ENCODE measurements around the gene MAFF. TPM values are rescaled to one million over a fixed set of nuclear protein-coding genes. Genes with fewer than 3 reads are reported as not detected.

MAFF gene
- total RNA-seq, 3 donors from 2014 or later (not counting 1 experiment from before 2014, with no cell fraction given): 168 to 215 (median 187) TPM

DNA sequence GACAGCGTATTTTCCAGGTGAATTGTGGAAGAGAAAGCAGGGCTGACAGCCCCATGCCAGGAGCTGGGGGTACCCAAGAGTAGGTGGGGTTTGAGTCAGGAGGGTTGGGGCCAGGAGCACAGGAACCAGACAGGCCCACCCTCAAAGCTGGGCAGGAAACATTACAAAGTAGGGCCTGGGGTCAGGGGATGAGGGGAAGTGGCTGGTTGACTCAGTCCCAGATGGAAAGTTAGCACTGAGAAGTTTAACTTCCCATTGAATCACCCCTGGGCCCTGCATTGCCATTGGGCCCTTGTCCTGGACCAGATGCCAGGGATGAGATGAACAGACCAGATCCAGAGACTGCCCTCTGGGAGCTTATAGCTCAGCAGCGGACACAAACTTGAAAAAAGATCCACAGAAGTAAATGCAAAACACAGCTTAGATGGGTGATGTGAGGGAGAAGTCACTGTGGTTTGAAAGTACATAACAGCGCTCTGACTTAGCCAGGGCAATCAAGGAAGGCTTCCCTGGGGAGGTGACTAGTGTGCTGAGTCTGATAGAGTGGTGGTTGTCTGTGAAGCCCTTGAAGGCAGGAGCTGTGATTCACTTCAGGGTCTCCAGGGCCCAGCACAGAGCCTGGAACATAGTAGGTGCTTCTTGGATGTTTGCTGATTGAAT, 2.2 kb downstream of the MAFF start:
- H3K4me3 ChIP-seq (ENCODE audit: low read length): no peak overlapping the region
- ATAC-seq (no peak), DNase-seq (no peak)
- TF ChIP-seq, protein P1, sequence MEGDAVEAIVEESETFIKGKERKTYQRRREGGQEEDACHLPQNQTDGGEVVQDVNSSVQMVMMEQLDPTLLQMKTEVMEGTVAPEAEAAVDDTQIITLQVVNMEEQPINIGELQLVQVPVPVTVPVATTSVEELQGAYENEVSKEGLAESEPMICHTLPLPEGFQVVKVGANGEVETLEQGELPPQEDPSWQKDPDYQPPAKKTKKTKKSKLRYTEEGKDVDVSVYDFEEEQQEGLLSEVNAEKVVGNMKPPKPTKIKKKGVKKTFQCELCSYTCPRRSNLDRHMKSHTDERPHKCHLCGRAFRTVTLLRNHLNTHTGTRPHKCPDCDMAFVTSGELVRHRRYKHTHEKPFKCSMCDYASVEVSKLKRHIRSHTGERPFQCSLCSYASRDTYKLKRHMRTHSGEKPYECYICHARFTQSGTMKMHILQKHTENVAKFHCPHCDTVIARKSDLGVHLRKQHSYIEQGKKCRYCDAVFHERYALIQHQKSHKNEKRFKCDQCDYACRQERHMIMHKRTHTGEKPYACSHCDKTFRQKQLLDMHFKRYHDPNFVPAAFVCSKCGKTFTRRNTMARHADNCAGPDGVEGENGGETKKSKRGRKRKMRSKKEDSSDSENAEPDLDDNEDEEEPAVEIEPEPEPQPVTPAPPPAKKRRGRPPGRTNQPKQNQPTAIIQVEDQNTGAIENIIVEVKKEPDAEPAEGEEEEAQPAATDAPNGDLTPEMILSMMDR (IDR thresholded peaks at IDR 0.05): no peak
- Mint-ChIP-seq H3K9me3 (no peaks in the 10 kb centered on the region), H3K27ac (peak overlapping the region; percentile 90 to 96), H3K36me3 (no peaks in the 10 kb centered on the region), H3K27me3 (ENCODE audit: low read depth in 2 of 2) (no peaks in the 10 kb centered on the region), H3K4me1 (peaks cover 37 to 67% of the 10 kb centered on the region in 2 donors), H3K4me3 (peak overlapping the region; percentile 86)
- H3K9me3 ChIP-seq (ENCODE audit: control insufficient read depth, insufficient read depth, low read length): no peaks in the 10 kb centered on the region
- 84% methylated on average over 3 of the region's 3 CpGs for WGBS (ENCODE audit: insufficient coverage)
- intact Hi-C loops (cut with micrococcal nuclease): loop anchor here (2.0 to 10.0 kb wide), 2 partner anchors 61 to 111 kb away; partner anchors contain the start of gene CSNK1E
- no peak overlapping the region for H3K27ac ChIP-seq (ENCODE audit: low read length)
- no peaks in the 10 kb centered on the region for H3K27me3 ChIP-seq (ENCODE audit: control insufficient read depth, insufficient read depth, low read length)
- H3K36me3 ChIP-seq (ENCODE audit: control insufficient read depth, insufficient read depth, low read length): peaks cover 5% of the 10 kb centered on the region
- H3K4me1 ChIP-seq (ENCODE audit: control insufficient read depth, insufficient read depth, low read length): peaks cover 62% of the 10 kb centered on the region

DNA sequence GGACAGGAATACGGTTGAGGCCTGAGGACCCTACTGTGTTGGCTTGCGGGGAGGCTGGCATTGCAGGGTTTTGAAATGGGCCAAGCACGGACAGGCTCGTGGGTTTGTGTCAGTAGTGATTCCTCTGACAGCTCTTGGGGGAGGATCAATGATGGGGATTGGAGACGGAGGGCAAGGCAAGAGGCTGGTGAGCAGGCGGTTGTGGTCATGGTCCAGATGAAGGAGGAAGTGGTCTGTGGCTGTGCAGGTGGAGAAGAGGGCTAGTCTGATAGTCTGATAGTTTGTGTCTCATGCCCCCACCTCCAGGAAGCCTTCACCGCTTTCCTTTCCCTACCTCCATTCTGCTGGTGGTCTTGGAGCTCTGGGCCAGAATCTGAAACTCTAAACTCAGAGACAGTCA, 3.0 kb downstream of the MAFF start:
- H3K4me1 ChIP-seq (ENCODE audit: control insufficient read depth, insufficient read depth, low read length): peaks cover 60% of the 10 kb centered on the region
- 26% methylated on average over 7 of the region's 7 CpGs for WGBS (ENCODE audit: insufficient coverage)
- ATAC-seq (peak in 1 of 3 donors; percentile 6), DNase-seq (peak in 1 of 2 donors; percentile 46)
- H3K4me3 Mint-ChIP-seq: peak overlapping the region; percentile 86
- intact Hi-C loops (cut with micrococcal nuclease): loop anchor here (10.0 kb wide), 1 partner anchor 110 kb away; the partner anchor contains the start of gene CSNK1E
- no peaks in the 10 kb centered on the region for H3K27me3 ChIP-seq (ENCODE audit: control insufficient read depth, insufficient read depth, low read length)
- H3K9me3 ChIP-seq (ENCODE audit: control insufficient read depth, insufficient read depth, low read length): no peaks in the 10 kb centered on the region
- TF ChIP-seq, protein P1 (IDR thresholded peaks at IDR 0.05): no peak
- peaks cover 33 to 61% of the 10 kb centered on the region in 2 donors for H3K4me1 Mint-ChIP-seq
- peaks cover 5% of the 10 kb centered on the region for H3K36me3 ChIP-seq (ENCODE audit: control insufficient read depth, insufficient read depth, low read length)
- no peaks in the 10 kb centered on the region for H3K36me3 Mint-ChIP-seq
- peak overlapping the region; percentile 2 for H3K27ac ChIP-seq (ENCODE audit: low read length)
- H3K27ac Mint-ChIP-seq: peak overlapping the region; percentile 90 to 96
- no peak overlapping the region for H3K4me3 ChIP-seq (ENCODE audit: low read length)
- H3K9me3 Mint-ChIP-seq: no peaks in the 10 kb centered on the region
- no peaks in the 10 kb centered on the region for H3K27me3 Mint-ChIP-seq (ENCODE audit: low read depth in 2 of 2)

DNA sequence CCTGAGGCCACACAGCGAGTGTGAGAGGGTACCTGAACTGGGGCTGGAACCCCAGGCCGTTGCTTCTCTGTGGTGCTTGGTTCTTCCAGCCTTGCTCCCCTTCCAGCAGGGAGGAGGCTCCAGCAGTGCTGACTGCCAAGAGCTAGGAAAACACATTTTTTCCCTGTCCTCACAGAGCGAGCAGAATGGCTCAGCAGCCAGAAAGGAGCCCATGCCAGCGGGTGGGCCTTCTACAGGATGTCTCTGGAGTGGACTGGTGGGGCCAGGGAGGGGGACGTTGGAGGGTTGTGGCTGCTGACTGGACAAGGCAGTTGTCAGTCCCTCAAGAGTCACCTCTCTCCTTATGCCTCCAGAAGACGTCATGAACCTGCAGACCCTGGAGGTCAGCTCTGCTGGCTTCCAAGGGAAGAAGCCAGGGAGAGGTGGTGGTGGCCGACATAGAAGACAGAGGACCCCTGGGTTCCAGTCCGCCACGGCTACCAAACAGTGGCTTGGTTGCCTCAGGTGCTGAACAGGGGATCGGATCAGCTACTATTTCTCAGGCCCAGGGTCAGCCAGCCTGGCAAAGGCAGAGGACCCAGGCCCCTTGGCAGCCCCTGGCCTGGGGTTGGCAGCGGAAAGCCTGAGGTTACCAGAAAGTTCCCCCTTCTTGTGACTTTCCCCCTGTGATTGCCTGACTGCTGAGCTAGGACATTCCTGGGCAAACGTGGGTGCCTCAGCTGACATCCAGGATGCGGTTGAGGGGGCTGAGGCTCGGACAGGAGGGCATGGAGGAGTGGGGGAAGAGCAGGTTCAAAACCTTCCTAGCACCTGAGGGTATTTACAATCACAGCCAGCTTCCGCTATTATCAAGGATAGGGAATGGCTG, 3.7 kb downstream of the MAFF start:
- Mint-ChIP-seq H3K36me3 (no peaks in the 10 kb centered on the region), H3K27ac (peak overlapping the region; percentile 90 to 96), H3K4me1 (peaks cover 29 to 68% of the 10 kb centered on the region in 2 donors), H3K4me3 (peak overlapping the region; percentile 86), H3K27me3 (ENCODE audit: low read depth in 2 of 2) (no peaks in the 10 kb centered on the region), H3K9me3 (no peaks in the 10 kb centered on the region)
- Histone ChIP-seq H3K9me3 (ENCODE audit: control insufficient read depth, insufficient read depth, low read length) (no peaks in the 10 kb centered on the region), H3K4me3 (ENCODE audit: low read length) (no peak overlapping the region), H3K27me3 (ENCODE audit: control insufficient read depth, insufficient read depth, low read length) (no peaks in the 10 kb centered on the region), H3K27ac (ENCODE audit: low read length) (peak overlapping the region; percentile 2), H3K4me1 (ENCODE audit: control insufficient read depth, insufficient read depth, low read length) (peaks cover 53% of the 10 kb centered on the region), H3K36me3 (ENCODE audit: control insufficient read depth, insufficient read depth, low read length) (peaks cover 5% of the 10 kb centered on the region)
- no peak for ATAC-seq
- TF ChIP-seq, protein P1 (IDR thresholded peaks at IDR 0.05): no peak
- intact Hi-C loops (cut with micrococcal nuclease): loop anchor here (10.0 kb wide), 1 partner anchor 109 kb away; the partner anchor contains the start of gene CSNK1E
- DNase-seq: no peak
- 89% methylated on average over 15 of the region's 15 CpGs for WGBS (ENCODE audit: insufficient coverage)

Measured in natural killer cell (primary cell).